ENCODE results near the gene TMEM225B. TPM values are rescaled to one million over a fixed set of nuclear protein-coding genes. Genes with fewer than 3 reads are reported as not detected.

Gene TMEM225B
- total and polyA plus RNA-seq, 2 of the 4 experiments (the other 2 are of a cell fraction) = 0.32 to 0.54 TPM

DNA sequence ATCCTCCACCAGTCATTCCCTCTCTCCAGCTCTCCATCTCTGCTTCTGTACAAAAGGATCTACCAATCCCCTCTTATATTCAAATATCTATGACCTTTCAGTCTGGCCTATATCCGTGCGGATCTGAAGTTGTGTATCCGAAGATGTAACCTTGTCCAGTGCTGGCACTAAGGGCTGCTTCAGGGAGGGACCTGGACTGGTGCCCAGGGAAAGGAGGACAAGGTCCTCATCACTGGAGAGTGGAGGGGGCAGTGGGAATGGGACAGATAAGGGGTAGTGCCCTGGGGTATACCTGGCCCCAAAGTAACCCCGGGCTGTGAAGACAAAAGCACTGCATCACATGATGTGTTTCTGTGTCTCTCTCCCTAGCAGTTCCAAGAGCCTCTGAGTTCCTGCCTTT, 1.8 kb downstream of the TMEM225B start:
- Histone ChIP-seq H3K9ac (ENCODE audit: low read depth, low read length) (no peak overlapping the region), H3K4me2 (ENCODE audit: low read depth, low read length) (no peak overlapping the region), H3K36me3 (ENCODE audit: control insufficient read depth, insufficient read depth, low read length) (no peaks in the 10 kb centered on the region), H3K27ac (ENCODE audit: insufficient read depth, low read length) (no peak overlapping the region), H3K9me1 (ENCODE audit: insufficient read depth, low read length) (no peaks in the 10 kb centered on the region; the same call in 1 of the 2 replicates), H3K14ac (replicated peaks; ENCODE audit: low read depth, low read length) (no peak overlapping the region), H3K4ac (ENCODE audit: low read depth, low read length) (no peak overlapping the region), H3K23ac (ENCODE audit: low read depth, low read length) (no peak overlapping the region), H2AK9ac (replicated peaks; ENCODE audit: low read depth, low read length, poor library complexity) (no peak overlapping the region), H3K18ac (ENCODE audit: low read depth, low read length) (no peak overlapping the region), H4K20me1 (ENCODE audit: insufficient read depth, low read length) (no peaks in the 10 kb centered on the region), H3K4me1 (ENCODE audit: control insufficient read depth, insufficient read depth, low read length) (no peaks in the 10 kb centered on the region), H4K8ac (ENCODE audit: low read depth in 2 of 2, low read length in 2 of 2) (no peak overlapping the region), H3K9me3 (ENCODE audit: control insufficient read depth, insufficient read depth, low read length) (no peaks in the 10 kb centered on the region), H2BK5ac (ENCODE audit: low read depth, low read length, poor library complexity, severe bottlenecking) (no peak overlapping the region), H2BK20ac (ENCODE audit: low read depth, low read length) (no peak overlapping the region), H2AFZ (replicated peaks; ENCODE audit: low read length, poor library complexity) (no peak overlapping the region), H3K4me3 (ENCODE audit: insufficient read depth, low read depth, low read length) (no peak overlapping the region), H3K79me1 (ENCODE audit: low read depth in 1 of 2, low read length in 2 of 2) (no peaks in the 10 kb centered on the region), H3K56ac (ENCODE audit: extremely low read depth, insufficient read depth, low read length) (no peak overlapping the region), H4K5ac (ENCODE audit: low read depth, low read length) (no peak overlapping the region), H2AK5ac (ENCODE audit: low read depth, low read length) (no peak overlapping the region), H2BK15ac (ENCODE audit: low read depth, low read length) (no peak overlapping the region), H3K27me3 (ENCODE audit: control insufficient read depth, insufficient read depth, low read length) (no peaks in the 10 kb centered on the region), H2BK120ac (ENCODE audit: low read depth, low read length) (no peak overlapping the region), H4K91ac (ENCODE audit: insufficient read depth, low read depth, low read length) (no peak overlapping the region)
- intact Hi-C loops (cut with micrococcal nuclease) (no loop called here), dilution Hi-C loops (cut with HindIII; ENCODE audit: low sequenced_read_pairs, unreplicated experiment) (no loop called here), in situ Hi-C loops (cut with MboI; ENCODE audit: low sequenced_read_pairs) (no loop called here)
- CTCF ChIA-PET = no interaction called here
- no TSS peak for BruUV-seq (replicated peaks)
- no peak for DNase-seq
- TF ChIP-seq RFX5 (IDR thresholded peaks at IDR 0.05; ENCODE audit: low read depth, low read length) (no peak), POLR2A (IDR thresholded peaks at IDR 0.05; ENCODE audit: low read depth, low read length) (no peak), RCOR1 (IDR thresholded peaks at IDR 0.05; ENCODE audit: insufficient replicate concordance, low read length) (no peak), CHD1 (IDR thresholded peaks at IDR 0.05; ENCODE audit: low read depth, low read length) (no peak), MXI1 (IDR thresholded peaks at IDR 0.05; ENCODE audit: borderline replicate concordance, low read depth, low read length) (no peak), MAFK (IDR thresholded peaks at IDR 0.05; ENCODE audit: low read depth, low read length) (no peak)
- TF ChIP-seq, protein P1, sequence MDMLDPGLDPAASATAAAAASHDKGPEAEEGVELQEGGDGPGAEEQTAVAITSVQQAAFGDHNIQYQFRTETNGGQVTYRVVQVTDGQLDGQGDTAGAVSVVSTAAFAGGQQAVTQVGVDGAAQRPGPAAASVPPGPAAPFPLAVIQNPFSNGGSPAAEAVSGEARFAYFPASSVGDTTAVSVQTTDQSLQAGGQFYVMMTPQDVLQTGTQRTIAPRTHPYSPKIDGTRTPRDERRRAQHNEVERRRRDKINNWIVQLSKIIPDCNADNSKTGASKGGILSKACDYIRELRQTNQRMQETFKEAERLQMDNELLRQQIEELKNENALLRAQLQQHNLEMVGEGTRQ (IDR thresholded peaks at IDR 0.05; ENCODE audit: low read depth, low read length) = no peak
- TF ChIP-seq, protein P2, sequence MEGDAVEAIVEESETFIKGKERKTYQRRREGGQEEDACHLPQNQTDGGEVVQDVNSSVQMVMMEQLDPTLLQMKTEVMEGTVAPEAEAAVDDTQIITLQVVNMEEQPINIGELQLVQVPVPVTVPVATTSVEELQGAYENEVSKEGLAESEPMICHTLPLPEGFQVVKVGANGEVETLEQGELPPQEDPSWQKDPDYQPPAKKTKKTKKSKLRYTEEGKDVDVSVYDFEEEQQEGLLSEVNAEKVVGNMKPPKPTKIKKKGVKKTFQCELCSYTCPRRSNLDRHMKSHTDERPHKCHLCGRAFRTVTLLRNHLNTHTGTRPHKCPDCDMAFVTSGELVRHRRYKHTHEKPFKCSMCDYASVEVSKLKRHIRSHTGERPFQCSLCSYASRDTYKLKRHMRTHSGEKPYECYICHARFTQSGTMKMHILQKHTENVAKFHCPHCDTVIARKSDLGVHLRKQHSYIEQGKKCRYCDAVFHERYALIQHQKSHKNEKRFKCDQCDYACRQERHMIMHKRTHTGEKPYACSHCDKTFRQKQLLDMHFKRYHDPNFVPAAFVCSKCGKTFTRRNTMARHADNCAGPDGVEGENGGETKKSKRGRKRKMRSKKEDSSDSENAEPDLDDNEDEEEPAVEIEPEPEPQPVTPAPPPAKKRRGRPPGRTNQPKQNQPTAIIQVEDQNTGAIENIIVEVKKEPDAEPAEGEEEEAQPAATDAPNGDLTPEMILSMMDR (conservative IDR thresholded peaks at IDR 0.05; ENCODE audit: low read depth, low read length) = no peak
- no CpG with 5 or more reads among the region's 4 CpGs for WGBS, 2 experiments (ENCODE audit: extremely low coverage in 2 of 2, insufficient read length in 1 of 2)
- ATAC-seq (ENCODE audit: low read depth) = no peak
- POLR2A ChIA-PET (ENCODE audit: unreplicated experiment) = no interaction called here

All from IMR-90 (cell line).